ENCODE measurements around the gene FYN. TPM values are rescaled to one million over a fixed set of nuclear protein-coding genes. Genes with fewer than 3 reads are reported as not detected.

FYN gene
- total and polyA plus RNA-seq, 2 of the 8 experiments (the other 6 are each of a cell fraction or from before 2014, with no cell fraction given) = 46.8 to 97.2 TPM

DNA sequence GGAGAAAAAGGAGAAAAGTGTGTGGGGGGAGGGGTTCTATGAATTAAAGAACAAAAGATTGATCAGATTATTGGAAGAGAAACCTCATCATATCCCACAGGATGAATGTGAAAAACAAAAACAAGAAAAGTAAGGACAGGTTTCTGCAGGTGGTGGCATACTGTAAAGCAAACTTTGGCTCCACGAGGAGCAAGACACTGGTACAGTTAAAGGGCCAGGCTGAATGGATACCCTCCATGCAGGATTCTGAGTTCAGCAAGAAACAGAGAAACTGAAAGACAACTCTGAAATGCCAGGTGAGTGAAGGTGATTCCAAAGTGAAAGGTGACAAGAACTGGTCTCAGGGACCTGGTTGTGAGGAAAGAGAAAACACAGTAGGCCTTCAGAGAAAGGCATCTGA lies 37.4 kb downstream of the FYN start:
- Histone ChIP-seq H3K23ac (ENCODE audit: insufficient read length) (no peak overlapping the region), H3K18ac (ENCODE audit: extremely low read depth, low read length) (no peak overlapping the region), H3K79me2 (ENCODE audit: control insufficient read depth in 1 of 2, insufficient read depth in 2 of 2, low read length in 2 of 2) (no peaks in the 10 kb centered on the region; a peak in 1 of 4 replicates), H4K20me1 (replicated peaks in 1 of 2; ENCODE audit: control insufficient read depth in 1 of 2, insufficient read depth in 2 of 2, low read length in 2 of 2) (peaks cover 0 to 2% of the 10 kb centered on the region in 2 experiments), H3K4me1 (replicated peaks in 1 of 4; ENCODE audit: control insufficient read depth in 3 of 4, insufficient read depth in 4 of 4, low read length in 3 of 4) (peaks cover 0 to 9% (median 1%) of the 10 kb centered on the region in 4 experiments; a peak in 2 of 7 replicates), H3K27ac (ENCODE audit: low read depth, low read length) (peak overlapping the region; percentile 71; the same call in 1 of the 2 replicates), H3K56ac (replicated peaks; ENCODE audit: insufficient read length, low read depth, low read length) (no peak overlapping the region), H2BK120ac (replicated peaks; ENCODE audit: low read depth, low read length) (no peak overlapping the region), H3K4me2 (ENCODE audit: insufficient read depth in 1 of 2, low read depth in 2 of 2, low read length in 2 of 2) (0 out of 4 replicates have a peak overlapping the region, but pooled peaks of 1 of the 2 experiments have one; percentile 2), H2BK15ac (ENCODE audit: low read length) (no peak overlapping the region), H4K8ac (ENCODE audit: extremely low read depth, insufficient read depth, low read length) (no peak overlapping the region), H2BK20ac (ENCODE audit: low read length) (no peak overlapping the region), H3K14ac (ENCODE audit: insufficient read length) (no peak overlapping the region), H4K91ac (replicated peaks; ENCODE audit: insufficient read length, low read length) (no peak overlapping the region), H2BK12ac (ENCODE audit: low read depth, low read length) (no peak overlapping the region; the same call in 1 of the 2 replicates), H3K4ac (replicated peaks; ENCODE audit: insufficient read length, low read depth, low read length) (peak overlapping the region; percentile 57), H2BK5ac (ENCODE audit: low read depth, low read length) (no peak overlapping the region), H3K9ac (replicated peaks in 1 of 4; ENCODE audit: extremely low read depth in 1 of 4, low read depth in 3 of 4, low read length in 3 of 4) (no peak overlapping the region), H3K36me3 (ENCODE audit: control insufficient read depth in 2 of 4, insufficient read depth in 4 of 4, low read length in 3 of 4) (no peaks in the 10 kb centered on the region), H3K27me3 (replicated peaks in 1 of 4; ENCODE audit: control insufficient read depth in 3 of 4, extremely low read depth in 1 of 4, insufficient read depth in 3 of 4, low read length in 3 of 4) (no peaks in the 10 kb centered on the region), H2AFZ (ENCODE audit: low read length) (no peak overlapping the region), H3K23me2 (ENCODE audit: low read depth, low read length) (no peaks in the 10 kb centered on the region), H4K5ac (ENCODE audit: insufficient read length, low read depth, low read length) (no peak overlapping the region), H3K9me3 (ENCODE audit: insufficient read depth in 2 of 2, low read depth in 1 of 2, low read length in 1 of 2) (no peaks in the 10 kb centered on the region), H3K79me1 (ENCODE audit: low read depth, low read length) (no peaks in the 10 kb centered on the region; the same call in 1 of the 2 replicates), H3K4me3 (ENCODE audit: extremely low read depth in 1 of 4, insufficient read depth in 2 of 4, low read depth in 3 of 4, low read length in 4 of 4) (no peak overlapping the region), H2AK5ac (ENCODE audit: low read depth, low read length) (no peak overlapping the region)
- DNase-seq (ENCODE audit: low read depth in 1 of 2, low spot score in 2 of 2) = no peak
- FAIRE-seq = no peak
- WGBS, 2 experiments (ENCODE audit: extremely low coverage in 1 of 2, insufficient coverage in 1 of 2, insufficient read length in 1 of 2, insufficient replicate concordance in 2 of 2, low coverage in 1 of 2, low lambda C conversion rate in 2 of 2, missing lambda C conversion rate in 1 of 2) = 72% methylated on average over 1 of the region's 1 CpG; no CpG with 5 or more reads in 1 of the 2 experiments
- POLR2A ChIA-PET (ENCODE audit: partially characterized antibody) = no interaction called here
- no peak for TF ChIP-seq CTBP2 (IDR thresholded peaks at IDR 0.05; ENCODE audit: borderline replicate concordance, insufficient read depth, insufficient read length, low read length)
- no peak for TF ChIP-seq RBBP5 (IDR thresholded peaks at IDR 0.05; ENCODE audit: borderline replicate concordance, low read depth, low read length)
- no peak for TF ChIP-seq CEBPB (IDR thresholded peaks at IDR 0.05; ENCODE audit: low read depth, low read length)
- TF ChIP-seq EGR1 (IDR thresholded peaks at IDR 0.05; ENCODE audit: borderline replicate concordance, low read depth, low read length) = no peak
- no peak for TF ChIP-seq EZH2 (IDR thresholded peaks at IDR 0.05; ENCODE audit: low read depth, low read length, severe bottlenecking)
- TF ChIP-seq HDAC2 (IDR thresholded peaks at IDR 0.05; ENCODE audit: borderline replicate concordance in 1 of 2, low read depth in 2 of 2, low read length in 2 of 2) = no peak
- CTCF ChIA-PET (ENCODE audit: partially characterized antibody) = interaction anchor here (1.5 kb wide), 2 partner anchors 8 to 109 kb away, joined by 3 read pairs; no protein-coding TSS in a partner anchor
